Measurements from ENCODE around the gene PLA2R1.

DNA sequence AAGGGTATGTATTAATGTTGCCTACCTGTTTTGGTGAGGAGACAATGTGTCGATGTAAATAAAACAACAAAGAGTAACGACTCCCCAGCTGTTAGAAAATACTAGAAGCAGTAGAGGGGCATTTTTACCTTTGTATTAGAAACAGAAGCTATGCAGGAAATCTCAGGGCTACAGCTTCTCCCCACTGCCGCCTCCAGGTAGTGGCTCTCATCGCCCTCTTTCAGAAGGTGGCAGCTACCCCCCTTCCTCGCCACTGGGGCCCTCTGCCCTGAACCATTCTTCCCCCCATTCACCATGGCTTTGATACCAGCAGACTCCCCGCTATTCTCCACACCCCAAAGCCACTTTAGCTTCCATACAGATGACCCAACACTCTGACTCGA is 6.7 kb downstream of the PLA2R1 start:
- TF ChIP-seq, protein P1, sequence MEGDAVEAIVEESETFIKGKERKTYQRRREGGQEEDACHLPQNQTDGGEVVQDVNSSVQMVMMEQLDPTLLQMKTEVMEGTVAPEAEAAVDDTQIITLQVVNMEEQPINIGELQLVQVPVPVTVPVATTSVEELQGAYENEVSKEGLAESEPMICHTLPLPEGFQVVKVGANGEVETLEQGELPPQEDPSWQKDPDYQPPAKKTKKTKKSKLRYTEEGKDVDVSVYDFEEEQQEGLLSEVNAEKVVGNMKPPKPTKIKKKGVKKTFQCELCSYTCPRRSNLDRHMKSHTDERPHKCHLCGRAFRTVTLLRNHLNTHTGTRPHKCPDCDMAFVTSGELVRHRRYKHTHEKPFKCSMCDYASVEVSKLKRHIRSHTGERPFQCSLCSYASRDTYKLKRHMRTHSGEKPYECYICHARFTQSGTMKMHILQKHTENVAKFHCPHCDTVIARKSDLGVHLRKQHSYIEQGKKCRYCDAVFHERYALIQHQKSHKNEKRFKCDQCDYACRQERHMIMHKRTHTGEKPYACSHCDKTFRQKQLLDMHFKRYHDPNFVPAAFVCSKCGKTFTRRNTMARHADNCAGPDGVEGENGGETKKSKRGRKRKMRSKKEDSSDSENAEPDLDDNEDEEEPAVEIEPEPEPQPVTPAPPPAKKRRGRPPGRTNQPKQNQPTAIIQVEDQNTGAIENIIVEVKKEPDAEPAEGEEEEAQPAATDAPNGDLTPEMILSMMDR (IDR thresholded peaks at IDR 0.05), result no peak
- no peak for TF ChIP-seq POLR2A (IDR thresholded peaks at IDR 0.05)
